Uterus (tissue), 4 donors: ENCODE measurements around the gene LTBP1. TPM values are rescaled to one million over a fixed set of nuclear protein-coding genes. Genes with fewer than 3 reads are reported as not detected.
"Not testable (repeated sequence)": the region's sequence is repeated elsewhere in the genome, so short reads cannot be mapped to it uniquely, and the experiment has no call there.

Experiments used
- DNase-seq, 2 donors: peaks; one replicate each; pipeline ENCODE4 v3.0.0-alpha.2; 2019 to 2020
- H3K27ac ChIP-seq, 2 donors: fragments of 200-600 bp; sonication (generic); 1 replicate in 1 of 2; 2 replicates in 1 of 2; pipeline ENCODE4 v1.5.1; 2016 to 2018
- H3K27me3 ChIP-seq, 2 donors: fragments of 200-600 bp; sonication (generic); one replicate each; pipeline ENCODE4 v1.5.1; 2018 to 2019; ENCODE audit warnings: control low read depth in 1 of 2
- H3K36me3 ChIP-seq, 2 donors: fragments of 200-600 bp; sonication (generic); one replicate each; pipeline ENCODE4 v1.5.1; 2019; ENCODE audit warnings: control low read depth in 1 of 2
- H3K4me1 ChIP-seq, 2 donors: fragments of 200-600 bp; sonication (generic); one replicate each; pipeline ENCODE4 v1.5.1; 2018 to 2019; ENCODE audit warnings: control low read depth in 1 of 2
- H3K4me3 ChIP-seq, 2 donors: fragments of 200-600 bp; sonication (generic); 1 replicate in 1 of 2; 2 replicates in 1 of 2; pipeline ENCODE4 v1.5.1; 2018 to 2019; ENCODE audit warnings: mild to moderate bottlenecking in 1 of 2
- H3K9me3 ChIP-seq, 2 donors: fragments of 200-600 bp; sonication (generic); one replicate each; pipeline ENCODE4 v1.5.1; 2019; ENCODE audit warnings: control low read depth in 1 of 2
- POLR2A ChIP-seq, 2 donors: fragments of 450-650 bp; IDR thresholded peaks; one replicate each; pipeline ENCODE4 v1.6.1; 2016; ENCODE audit warnings: antibody characterized with exemption in 2 of 2, mild to moderate bottlenecking in 1 of 2, moderate library complexity in 1 of 2
- intact Hi-C: fragments of 100-400 bp; cut with DNase I; formaldehyde crosslinking; loops from one replicate; pipeline ENCODE4 v1.15.1; 2023; ENCODE audit warnings: low total_unique reads
- total RNA-seq, 4 donors: library from RNA; depleted of rRNA in 3 of 4; stranded (reverse); fragments of >200 nt in 3 of 4; gene quantifications; one replicate each; pipeline versions ENCODE4 v1.1.0 to v1.2.4, GENCODE V29; 2014 to 2023
- TF ChIP-seq, protein P1 (sequence below), 4 experiments: fragments of 200-600 bp in 2 of 4; fragments of 450-650 bp in 2 of 4; sonication (generic) in 2 of 4; IDR thresholded peaks; one replicate each; pipeline ENCODE4 v1.5.1; 2016 to 2019; ENCODE audit warnings: antibody characterized with exemption in 4 of 4, mild to moderate bottlenecking in 2 of 4, moderate library complexity in 1 of 4
- donor health status: DM: yes; HTN: yes; CAD: no.

LTBP1 gene
- total RNA-seq, 4 donors from 2014 or later: 72.5 to 322 (median 92.2) TPM

DNA sequence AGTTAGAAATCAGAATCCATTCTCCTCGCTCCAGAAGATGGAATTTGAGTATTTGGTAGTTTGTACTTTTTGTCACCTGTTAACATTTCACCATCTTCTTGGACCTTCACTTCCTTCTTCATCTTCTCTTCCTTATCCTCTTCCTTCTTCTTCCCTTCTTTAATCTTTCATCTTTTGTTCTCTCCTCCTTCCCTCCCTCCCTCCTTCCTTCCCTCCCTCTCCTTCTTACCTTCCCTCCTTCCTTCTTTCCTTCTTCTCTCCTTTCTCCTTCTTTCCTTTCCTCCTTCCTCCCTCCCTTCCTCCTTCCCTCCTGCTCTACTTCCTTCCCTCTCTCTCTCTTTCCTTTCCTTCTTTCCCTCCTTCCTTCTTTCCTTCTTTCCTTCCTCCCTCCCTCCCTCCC, 31.1 kb upstream of the LTBP1 start:
- intact Hi-C loops: no loop called here
- no peaks in the 10 kb centered on the region for H3K4me1 ChIP-seq
- no peak overlapping the region for H3K27ac ChIP-seq
- H3K27me3 ChIP-seq: no peaks in the 10 kb centered on the region
- H3K9me3 ChIP-seq: no peaks in the 10 kb centered on the region
- H3K4me3 ChIP-seq: no peak overlapping the region
- H3K36me3 ChIP-seq: no peaks in the 10 kb centered on the region
- TF ChIP-seq POLR2A (IDR thresholded peaks at IDR 0.05): no peak
- TF ChIP-seq, protein P1, sequence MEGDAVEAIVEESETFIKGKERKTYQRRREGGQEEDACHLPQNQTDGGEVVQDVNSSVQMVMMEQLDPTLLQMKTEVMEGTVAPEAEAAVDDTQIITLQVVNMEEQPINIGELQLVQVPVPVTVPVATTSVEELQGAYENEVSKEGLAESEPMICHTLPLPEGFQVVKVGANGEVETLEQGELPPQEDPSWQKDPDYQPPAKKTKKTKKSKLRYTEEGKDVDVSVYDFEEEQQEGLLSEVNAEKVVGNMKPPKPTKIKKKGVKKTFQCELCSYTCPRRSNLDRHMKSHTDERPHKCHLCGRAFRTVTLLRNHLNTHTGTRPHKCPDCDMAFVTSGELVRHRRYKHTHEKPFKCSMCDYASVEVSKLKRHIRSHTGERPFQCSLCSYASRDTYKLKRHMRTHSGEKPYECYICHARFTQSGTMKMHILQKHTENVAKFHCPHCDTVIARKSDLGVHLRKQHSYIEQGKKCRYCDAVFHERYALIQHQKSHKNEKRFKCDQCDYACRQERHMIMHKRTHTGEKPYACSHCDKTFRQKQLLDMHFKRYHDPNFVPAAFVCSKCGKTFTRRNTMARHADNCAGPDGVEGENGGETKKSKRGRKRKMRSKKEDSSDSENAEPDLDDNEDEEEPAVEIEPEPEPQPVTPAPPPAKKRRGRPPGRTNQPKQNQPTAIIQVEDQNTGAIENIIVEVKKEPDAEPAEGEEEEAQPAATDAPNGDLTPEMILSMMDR (IDR thresholded peaks at IDR 0.05): no peak
- no peak for DNase-seq

DNA sequence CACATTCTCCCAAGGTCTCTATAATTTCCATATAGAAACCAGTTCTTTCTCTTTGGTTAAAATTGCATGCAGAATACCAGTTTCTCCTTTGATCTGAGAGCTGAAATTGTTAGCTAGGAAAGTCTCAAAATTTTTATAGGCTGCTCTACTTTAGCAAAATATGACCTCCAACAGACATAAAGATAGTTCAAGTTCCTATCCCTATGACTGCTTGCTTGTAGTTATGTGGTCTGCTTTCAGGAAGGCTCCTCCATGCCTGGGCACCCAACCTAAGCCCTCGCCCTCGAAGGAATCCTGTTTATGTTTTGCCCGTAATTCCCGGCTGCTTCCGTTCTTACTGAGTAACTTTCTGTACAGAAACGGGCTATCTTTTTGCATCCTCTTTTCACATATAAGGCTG, 28.0 kb upstream of the LTBP1 start:
- Histone ChIP-seq H3K27me3 (no peaks in the 10 kb centered on the region), H3K4me3 (no peak overlapping the region), H3K27ac (no peak overlapping the region), H3K4me1 (no peaks in the 10 kb centered on the region), H3K36me3 (no peaks in the 10 kb centered on the region), H3K9me3 (no peaks in the 10 kb centered on the region)
- no peak for DNase-seq
- intact Hi-C loops: no loop called here
- TF ChIP-seq, protein P1 (IDR thresholded peaks at IDR 0.05): no peak
- TF ChIP-seq POLR2A (IDR thresholded peaks at IDR 0.05): no peak

DNA sequence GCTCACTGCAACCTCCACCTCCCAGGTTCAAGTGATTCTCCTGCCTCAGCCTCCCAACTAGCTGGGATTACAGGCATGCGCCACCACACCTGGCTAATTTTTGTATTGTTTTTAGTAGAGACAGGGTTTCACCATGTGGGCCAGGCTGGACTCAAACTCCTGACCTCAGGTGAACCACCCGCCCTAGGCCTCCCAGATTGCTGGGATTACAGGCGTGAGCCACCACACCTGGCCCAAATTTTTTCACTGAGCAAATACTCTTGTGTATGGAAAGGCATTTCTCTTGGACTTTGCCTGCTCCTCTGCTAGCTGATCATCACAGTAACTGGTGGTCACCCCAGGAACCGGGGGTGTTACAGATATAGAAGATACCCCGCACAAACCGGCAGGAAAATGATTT, 26.9 kb upstream of the LTBP1 start:
- H3K4me1 ChIP-seq, H3K36me3 ChIP-seq, H3K27me3 ChIP-seq, DNase-seq, H3K9me3 ChIP-seq, intact Hi-C loops, H3K4me3 ChIP-seq, H3K27ac ChIP-seq: not testable (repeated sequence)

DNA sequence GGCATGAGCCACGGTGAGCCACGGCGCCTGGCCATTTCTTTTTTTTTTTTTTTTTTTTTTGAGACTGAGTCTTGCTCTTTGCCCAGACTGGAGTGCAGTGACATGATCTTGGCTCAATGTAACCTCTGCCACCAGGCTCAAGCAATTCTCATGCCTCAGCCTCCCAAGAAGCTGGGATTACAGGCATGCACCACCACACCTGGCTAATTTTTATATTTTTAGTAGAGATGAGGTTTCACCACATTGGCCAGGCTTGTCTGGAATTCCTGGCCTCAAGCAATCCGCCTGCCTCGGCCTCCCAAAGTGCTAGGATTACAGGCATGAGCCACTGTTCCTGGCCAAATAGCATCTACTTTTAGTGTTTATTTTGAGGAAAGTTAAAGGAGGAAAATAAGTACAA, 25.3 kb upstream of the LTBP1 start:
- intact Hi-C loops, DNase-seq, H3K9me3 ChIP-seq, H3K27ac ChIP-seq, H3K4me3 ChIP-seq, H3K27me3 ChIP-seq, H3K4me1 ChIP-seq, H3K36me3 ChIP-seq: not testable (repeated sequence)

DNA sequence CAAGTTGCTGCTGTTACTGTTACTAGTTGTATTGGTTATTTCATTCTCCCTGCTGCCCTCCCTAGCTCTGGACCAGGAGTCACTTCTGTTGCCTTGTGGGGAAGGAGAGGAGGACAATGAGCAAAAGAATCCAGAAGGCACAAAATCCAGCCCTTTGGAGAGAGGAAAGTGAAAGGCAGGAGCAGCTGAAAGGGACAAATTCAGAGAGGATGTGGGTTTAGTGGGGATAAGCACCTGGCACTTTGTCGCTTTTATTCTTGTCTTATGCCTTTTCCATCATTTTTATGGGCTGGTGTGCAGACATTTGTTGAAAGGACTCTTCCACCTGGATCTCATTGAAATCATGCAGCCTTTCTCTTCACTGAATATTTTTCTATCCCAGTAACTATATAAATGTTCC, 24.3 kb upstream of the LTBP1 start:
- intact Hi-C loops: no loop called here
- Histone ChIP-seq H3K4me3 (no peak overlapping the region), H3K4me1 (no peaks in the 10 kb centered on the region), H3K27ac (no peak overlapping the region), H3K36me3 (no peaks in the 10 kb centered on the region), H3K27me3 (no peaks in the 10 kb centered on the region), H3K9me3 (no peaks in the 10 kb centered on the region)
- DNase-seq: no peak
- TF ChIP-seq, protein P1 (IDR thresholded peaks at IDR 0.05): no peak
- TF ChIP-seq POLR2A (IDR thresholded peaks at IDR 0.05): no peak

DNA sequence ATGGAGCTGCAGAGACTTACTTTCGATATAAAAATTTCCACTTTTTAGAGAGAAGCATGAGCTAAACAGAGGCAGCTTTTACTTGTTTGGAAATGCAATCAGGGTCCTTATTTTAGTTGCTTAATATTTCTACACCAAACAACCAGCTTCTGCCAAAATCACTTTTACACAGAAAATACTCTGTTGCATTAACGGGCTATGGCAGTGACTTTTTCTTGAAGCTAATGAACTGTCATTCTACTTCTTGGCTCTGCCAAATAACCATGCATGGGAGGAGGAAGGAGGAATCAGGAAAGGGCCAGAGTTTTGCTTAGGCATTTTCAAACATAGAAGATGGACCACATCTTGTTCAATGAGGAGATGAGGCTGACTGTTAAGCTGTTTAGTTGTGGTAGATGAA, 23.6 kb upstream of the LTBP1 start:
- H3K4me1 ChIP-seq: no peaks in the 10 kb centered on the region
- H3K27me3 ChIP-seq: no peaks in the 10 kb centered on the region
- H3K27ac ChIP-seq: no peak overlapping the region
- H3K4me3 ChIP-seq: no peak overlapping the region
- H3K9me3 ChIP-seq: no peaks in the 10 kb centered on the region
- TF ChIP-seq, protein P1 (IDR thresholded peaks at IDR 0.05): no peak
- TF ChIP-seq POLR2A (IDR thresholded peaks at IDR 0.05): no peak
- no peaks in the 10 kb centered on the region for H3K36me3 ChIP-seq
- intact Hi-C loops: no loop called here
- DNase-seq: no peak
